ENCODE results near the gene CORO7. TPM values are rescaled to one million over a fixed set of nuclear protein-coding genes. Genes with fewer than 3 reads are reported as not detected.
"Not testable (repeated sequence)": the region's sequence is repeated elsewhere in the genome, so short reads cannot be mapped to it uniquely, and the experiment has no call there.

The CORO7 gene
- total RNA-seq, 1 donor from 2014 or later, result 58.0 TPM

- DNase-seq, result no peak
These were observed 63.6 kb downstream of the CORO7 start for GRCh38 chr16:4352843-4353242.

GRCh38 chr16:4351880-4352279, 64.5 kb downstream of the CORO7 start:
- DNase-seq, result no peak

GRCh38 chr16:4350787-4351659, 65.4 kb downstream of the CORO7 start, which contains the start of gene PAM16:
PAM16 (minus strand) TSS chr16:4351321; CDS start chr16:4351234, 87 bp downstream.
- peak; percentile 95 for DNase-seq

- no peak for DNase-seq
These were observed 66.0 kb downstream of the CORO7 start for GRCh38 chr16:4350365-4350786.

GRCh38 chr16:4349332-4349731, 67.1 kb downstream of the CORO7 start:
- DNase-seq, result no peak

- no peak for DNase-seq
These were observed 68.5 kb downstream of the CORO7 start for GRCh38 chr16:4347765-4348509.

GRCh38 chr16:4347010-4347409, 69.4 kb downstream of the CORO7 start:
- DNase-seq, result no peak

GRCh38 chr16:4345836-4346781, 70.3 kb downstream of the CORO7 start:
- DNase-seq, result no peak

- peak; percentile 10 for DNase-seq
These were observed 71.2 kb downstream of the CORO7 start for GRCh38 chr16:4344983-4345835.

GRCh38 chr16:4344300-4344982, 72.0 kb downstream of the CORO7 start:
- DNase-seq, result not testable (repeated sequence)

GRCh38 chr16:4342866-4343744, 73.3 kb downstream of the CORO7 start:
- no peak for DNase-seq

- DNase-seq, result no peak
These were observed 75.1 kb downstream of the CORO7 start for GRCh38 chr16:4341250-4341649.

GRCh38 chr16:4340443-4340842, 76.0 kb downstream of the CORO7 start:
- DNase-seq, result no peak

- peak; percentile 73 for DNase-seq
These were observed 76.5 kb downstream of the CORO7 start for GRCh38 chr16:4339909-4340308.

GRCh38 chr16:4339455-4339854, 76.9 kb downstream of the CORO7 start:
- DNase-seq, result no peak

GRCh38 chr16:4338712-4339299, 77.6 kb downstream of the CORO7 start:
- DNase-seq, result no peak

GRCh38 chr16:4338125-4338582, 78.2 kb downstream of the CORO7 start:
- no peak for DNase-seq

GRCh38 chr16:4337540-4338088, 78.8 kb downstream of the CORO7 start:
- DNase-seq, result no peak
